ENCODE measurements around the gene NFILZ.

The NFILZ gene

GRCh38 chr19:8608941-8609278 is 21.5 kb upstream of the NFILZ start (continued):
- TF ChIP-seq, protein P1, sequence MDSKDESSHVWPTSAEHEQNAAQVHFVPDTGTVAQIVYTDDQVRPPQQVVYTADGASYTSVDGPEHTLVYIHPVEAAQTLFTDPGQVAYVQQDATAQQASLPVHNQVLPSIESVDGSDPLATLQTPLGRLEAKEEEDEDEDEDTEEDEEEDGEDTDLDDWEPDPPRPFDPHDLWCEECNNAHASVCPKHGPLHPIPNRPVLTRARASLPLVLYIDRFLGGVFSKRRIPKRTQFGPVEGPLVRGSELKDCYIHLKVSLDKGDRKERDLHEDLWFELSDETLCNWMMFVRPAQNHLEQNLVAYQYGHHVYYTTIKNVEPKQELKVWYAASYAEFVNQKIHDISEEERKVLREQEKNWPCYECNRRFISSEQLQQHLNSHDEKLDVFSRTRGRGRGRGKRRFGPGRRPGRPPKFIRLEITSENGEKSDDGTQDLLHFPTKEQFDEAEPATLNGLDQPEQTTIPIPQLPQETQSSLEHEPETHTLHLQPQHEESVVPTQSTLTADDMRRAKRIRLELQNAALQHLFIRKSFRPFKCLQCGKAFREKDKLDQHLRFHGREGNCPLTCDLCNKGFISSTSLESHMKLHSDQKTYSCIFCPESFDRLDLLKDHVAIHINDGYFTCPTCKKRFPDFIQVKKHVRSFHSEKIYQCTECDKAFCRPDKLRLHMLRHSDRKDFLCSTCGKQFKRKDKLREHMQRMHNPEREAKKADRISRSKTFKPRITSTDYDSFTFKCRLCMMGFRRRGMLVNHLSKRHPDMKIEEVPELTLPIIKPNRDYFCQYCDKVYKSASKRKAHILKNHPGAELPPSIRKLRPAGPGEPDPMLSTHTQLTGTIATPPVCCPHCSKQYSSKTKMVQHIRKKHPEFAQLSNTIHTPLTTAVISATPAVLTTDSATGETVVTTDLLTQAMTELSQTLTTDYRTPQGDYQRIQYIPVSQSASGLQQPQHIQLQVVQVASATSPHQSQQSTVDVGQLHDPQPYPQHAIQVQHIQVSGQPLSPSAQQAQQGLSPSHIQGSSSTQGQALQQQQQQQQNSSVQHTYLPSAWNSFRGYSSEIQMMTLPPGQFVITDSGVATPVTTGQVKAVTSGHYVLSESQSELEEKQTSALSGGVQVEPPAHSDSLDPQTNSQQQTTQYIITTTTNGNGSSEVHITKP (tag by site-specific recombination; IDR thresholded peaks at IDR 0.05): no peak
- TF ChIP-seq INSM2 (tag by site-specific recombination; IDR thresholded peaks at IDR 0.05): 0 out of 2 replicates have a peak, but pooled peaks have one; percentile 26
- TF ChIP-seq, protein P2, sequence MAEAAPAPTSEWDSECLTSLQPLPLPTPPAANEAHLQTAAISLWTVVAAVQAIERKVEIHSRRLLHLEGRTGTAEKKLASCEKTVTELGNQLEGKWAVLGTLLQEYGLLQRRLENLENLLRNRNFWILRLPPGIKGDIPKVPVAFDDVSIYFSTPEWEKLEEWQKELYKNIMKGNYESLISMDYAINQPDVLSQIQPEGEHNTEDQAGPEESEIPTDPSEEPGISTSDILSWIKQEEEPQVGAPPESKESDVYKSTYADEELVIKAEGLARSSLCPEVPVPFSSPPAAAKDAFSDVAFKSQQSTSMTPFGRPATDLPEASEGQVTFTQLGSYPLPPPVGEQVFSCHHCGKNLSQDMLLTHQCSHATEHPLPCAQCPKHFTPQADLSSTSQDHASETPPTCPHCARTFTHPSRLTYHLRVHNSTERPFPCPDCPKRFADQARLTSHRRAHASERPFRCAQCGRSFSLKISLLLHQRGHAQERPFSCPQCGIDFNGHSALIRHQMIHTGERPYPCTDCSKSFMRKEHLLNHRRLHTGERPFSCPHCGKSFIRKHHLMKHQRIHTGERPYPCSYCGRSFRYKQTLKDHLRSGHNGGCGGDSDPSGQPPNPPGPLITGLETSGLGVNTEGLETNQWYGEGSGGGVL (tag by site-specific recombination; IDR thresholded peaks at IDR 0.05): peak; percentile 12; the same call in 1 of the 2 replicates
- TF ChIP-seq ZNF121 (tag by site-specific recombination; IDR thresholded peaks at IDR 0.05): no peak
- no peak for TF ChIP-seq ZBTB49 (tag by site-specific recombination; IDR thresholded peaks at IDR 0.05; ENCODE audit: low read depth)
- TF ChIP-seq KLF17 (tag by site-specific recombination; IDR thresholded peaks at IDR 0.05): peak; percentile 62
- TF ChIP-seq ZNF449 (tag by site-specific recombination; IDR thresholded peaks at IDR 0.05): peak; percentile 12; the same call in 1 of the 2 replicates
- TF ChIP-seq GLI2 (tag by site-specific recombination; IDR thresholded peaks at IDR 0.05; ENCODE audit: borderline replicate concordance, low read depth): no peak
- TF ChIP-seq, protein P3, sequence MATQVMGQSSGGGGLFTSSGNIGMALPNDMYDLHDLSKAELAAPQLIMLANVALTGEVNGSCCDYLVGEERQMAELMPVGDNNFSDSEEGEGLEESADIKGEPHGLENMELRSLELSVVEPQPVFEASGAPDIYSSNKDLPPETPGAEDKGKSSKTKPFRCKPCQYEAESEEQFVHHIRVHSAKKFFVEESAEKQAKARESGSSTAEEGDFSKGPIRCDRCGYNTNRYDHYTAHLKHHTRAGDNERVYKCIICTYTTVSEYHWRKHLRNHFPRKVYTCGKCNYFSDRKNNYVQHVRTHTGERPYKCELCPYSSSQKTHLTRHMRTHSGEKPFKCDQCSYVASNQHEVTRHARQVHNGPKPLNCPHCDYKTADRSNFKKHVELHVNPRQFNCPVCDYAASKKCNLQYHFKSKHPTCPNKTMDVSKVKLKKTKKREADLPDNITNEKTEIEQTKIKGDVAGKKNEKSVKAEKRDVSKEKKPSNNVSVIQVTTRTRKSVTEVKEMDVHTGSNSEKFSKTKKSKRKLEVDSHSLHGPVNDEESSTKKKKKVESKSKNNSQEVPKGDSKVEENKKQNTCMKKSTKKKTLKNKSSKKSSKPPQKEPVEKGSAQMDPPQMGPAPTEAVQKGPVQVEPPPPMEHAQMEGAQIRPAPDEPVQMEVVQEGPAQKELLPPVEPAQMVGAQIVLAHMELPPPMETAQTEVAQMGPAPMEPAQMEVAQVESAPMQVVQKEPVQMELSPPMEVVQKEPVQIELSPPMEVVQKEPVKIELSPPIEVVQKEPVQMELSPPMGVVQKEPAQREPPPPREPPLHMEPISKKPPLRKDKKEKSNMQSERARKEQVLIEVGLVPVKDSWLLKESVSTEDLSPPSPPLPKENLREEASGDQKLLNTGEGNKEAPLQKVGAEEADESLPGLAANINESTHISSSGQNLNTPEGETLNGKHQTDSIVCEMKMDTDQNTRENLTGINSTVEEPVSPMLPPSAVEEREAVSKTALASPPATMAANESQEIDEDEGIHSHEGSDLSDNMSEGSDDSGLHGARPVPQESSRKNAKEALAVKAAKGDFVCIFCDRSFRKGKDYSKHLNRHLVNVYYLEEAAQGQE (tag by site-specific recombination; IDR thresholded peaks at IDR 0.05): no peak
- no peak for TF ChIP-seq ZNF132 (tag by site-specific recombination; IDR thresholded peaks at IDR 0.05; ENCODE audit: borderline replicate concordance)
- 0 out of 2 replicates have a peak, but pooled peaks have one; percentile 59 for TF ChIP-seq ZBTB7A (tag by site-specific recombination; IDR thresholded peaks at IDR 0.05; ENCODE audit: low read depth)
- TF ChIP-seq ZSCAN18 (tag by site-specific recombination; IDR thresholded peaks at IDR 0.05): no peak
- no peak for TF ChIP-seq ZNF768 (tag by site-specific recombination; IDR thresholded peaks at IDR 0.05)
- no peak for TF ChIP-seq ZNF350 (tag by site-specific recombination; IDR thresholded peaks at IDR 0.05)
- peak; percentile 95 for TF ChIP-seq ZSCAN4 (tag by site-specific recombination; IDR thresholded peaks at IDR 0.05)
- no peak for TF ChIP-seq ZNF133 (tag by site-specific recombination; IDR thresholded peaks at IDR 0.05)
- TF ChIP-seq ZNF223 (tag by site-specific recombination; IDR thresholded peaks at IDR 0.05): no peak
- TF ChIP-seq, protein P4, sequence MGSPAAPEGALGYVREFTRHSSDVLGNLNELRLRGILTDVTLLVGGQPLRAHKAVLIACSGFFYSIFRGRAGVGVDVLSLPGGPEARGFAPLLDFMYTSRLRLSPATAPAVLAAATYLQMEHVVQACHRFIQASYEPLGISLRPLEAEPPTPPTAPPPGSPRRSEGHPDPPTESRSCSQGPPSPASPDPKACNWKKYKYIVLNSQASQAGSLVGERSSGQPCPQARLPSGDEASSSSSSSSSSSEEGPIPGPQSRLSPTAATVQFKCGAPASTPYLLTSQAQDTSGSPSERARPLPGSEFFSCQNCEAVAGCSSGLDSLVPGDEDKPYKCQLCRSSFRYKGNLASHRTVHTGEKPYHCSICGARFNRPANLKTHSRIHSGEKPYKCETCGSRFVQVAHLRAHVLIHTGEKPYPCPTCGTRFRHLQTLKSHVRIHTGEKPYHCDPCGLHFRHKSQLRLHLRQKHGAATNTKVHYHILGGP (tag by site-specific recombination; IDR thresholded peaks at IDR 0.05): no peak

Measured in HEK293 (cell line).